Activated naive CD4-positive, alpha-beta T cell treated with Interleukin-2 at 50 U/mL for 16 hours (primary cell): Measurements from ENCODE around the gene DHRS3.
"Not testable (repeated sequence)": the region's sequence is repeated elsewhere in the genome, so short reads cannot be mapped to it uniquely, and the experiment has no call there.

Source experiments
- DNase-seq: peaks from one replicate; pipeline ENCODE4 v3.0.0-alpha.2; 2020

DHRS3 gene, protein sequence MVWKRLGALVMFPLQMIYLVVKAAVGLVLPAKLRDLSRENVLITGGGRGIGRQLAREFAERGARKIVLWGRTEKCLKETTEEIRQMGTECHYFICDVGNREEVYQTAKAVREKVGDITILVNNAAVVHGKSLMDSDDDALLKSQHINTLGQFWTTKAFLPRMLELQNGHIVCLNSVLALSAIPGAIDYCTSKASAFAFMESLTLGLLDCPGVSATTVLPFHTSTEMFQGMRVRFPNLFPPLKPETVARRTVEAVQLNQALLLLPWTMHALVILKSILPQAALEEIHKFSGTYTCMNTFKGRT

DNA sequence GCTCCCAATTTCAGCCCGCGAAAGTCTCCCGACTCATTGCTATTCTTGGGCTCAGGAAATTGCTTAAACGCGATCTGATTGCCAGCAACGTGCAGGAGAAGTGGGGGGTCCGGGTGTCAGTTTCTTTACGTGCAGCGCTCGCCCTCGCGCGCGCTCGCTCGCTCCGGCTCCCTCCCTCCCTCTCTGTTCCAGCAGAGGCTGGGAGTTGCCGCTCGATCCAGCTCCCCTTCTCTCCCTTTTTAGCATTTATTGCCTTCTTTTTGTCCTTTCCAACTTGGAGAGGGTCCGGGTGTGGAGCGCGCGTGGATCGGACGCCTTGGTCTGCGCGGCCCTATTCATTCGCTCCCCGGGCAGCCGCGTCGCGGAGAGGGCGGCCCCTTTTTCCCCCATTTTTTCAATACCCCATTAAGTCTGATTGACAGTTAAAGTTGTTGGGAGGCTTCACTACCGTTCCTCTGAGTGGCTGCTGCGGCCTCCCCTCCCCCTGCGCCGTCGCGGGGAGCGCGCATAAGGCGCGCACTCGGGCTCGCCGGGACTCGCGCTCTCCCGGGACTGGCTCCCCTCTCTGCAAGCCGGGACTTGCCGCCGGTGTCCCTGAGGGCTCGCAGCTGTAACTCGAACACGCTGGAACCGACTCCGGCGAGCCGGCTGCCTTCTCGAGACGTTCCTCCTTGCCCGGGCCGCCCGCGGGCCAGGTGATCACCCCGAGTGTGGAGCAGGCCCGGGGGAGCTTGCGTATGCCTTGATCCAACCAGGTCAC is at the start of gene DHRS3:
TSS of gene DHRS3 (minus strand) at position 310 of the 760 bp plus-strand sequence. CDS start 862 bp downstream, outside the sequence.
- peak; percentile 63 for DNase-seq

DNA sequence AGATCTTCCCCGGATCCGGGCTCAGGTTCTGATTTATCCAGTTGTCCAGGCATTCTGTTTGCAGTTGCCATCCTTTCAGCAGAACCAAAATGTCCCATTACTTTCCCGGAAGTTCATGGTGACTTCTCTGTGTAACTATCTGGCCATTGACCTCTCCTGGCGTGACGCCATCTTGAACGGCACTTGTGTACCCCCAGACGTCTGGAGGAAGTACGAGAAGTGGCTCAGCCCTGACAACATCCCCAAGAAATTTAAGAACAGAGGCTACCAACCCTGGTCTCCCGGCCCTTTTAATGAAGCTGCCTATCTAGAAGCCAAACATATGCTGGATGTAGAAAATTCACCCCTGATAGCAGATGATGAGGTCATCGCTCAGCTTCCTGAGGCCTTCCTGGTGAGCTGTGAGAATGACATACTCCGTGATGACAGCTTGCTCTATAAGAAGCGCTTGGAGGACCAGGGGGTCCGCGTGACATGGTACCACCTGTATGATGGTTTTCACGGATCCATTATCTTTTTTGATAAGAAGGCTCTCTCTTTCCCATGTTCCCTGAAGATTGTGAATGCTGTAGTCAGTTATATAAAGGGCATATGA is 48.2 kb upstream of the DHRS3 start:
- no peak for DNase-seq

DNA sequence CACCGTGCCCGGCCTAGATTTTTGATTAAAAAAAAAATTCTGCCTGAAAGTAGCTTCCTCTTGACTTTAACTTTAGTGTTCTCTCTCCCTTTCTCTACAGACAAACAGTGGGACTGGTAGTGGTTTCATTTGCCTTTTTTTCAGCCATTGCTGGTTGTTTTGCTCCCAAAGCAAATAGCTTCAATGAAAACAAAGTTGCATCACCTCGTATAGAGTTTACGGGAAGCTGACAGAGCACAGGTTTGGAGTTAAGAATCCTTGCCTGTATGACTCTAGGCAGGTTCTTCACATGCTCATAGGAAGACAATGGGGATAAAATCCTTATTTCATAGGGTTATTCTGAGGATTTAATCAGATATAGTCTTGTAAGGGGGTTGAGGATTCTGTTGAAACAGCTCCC is 47.5 kb upstream of the DHRS3 start:
- no peak for DNase-seq

DNA sequence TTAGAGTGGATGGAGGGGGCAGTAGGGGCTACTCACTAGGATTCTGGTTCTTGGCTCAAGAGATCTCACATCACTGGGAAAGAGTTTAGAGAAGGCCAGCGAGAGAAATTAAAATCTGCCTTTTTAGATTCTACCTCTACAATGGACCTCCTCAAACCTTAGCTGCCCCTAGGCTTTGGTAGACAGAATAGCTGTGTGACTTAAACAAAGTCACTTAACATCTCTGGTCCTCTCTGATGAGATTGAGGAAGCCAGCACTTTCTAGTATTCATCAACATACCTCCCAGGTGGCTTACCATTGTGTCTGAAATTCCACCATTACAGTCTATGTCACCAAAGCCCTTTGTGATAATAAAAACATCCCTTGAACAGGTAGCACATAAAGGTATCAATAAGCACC is 44.5 kb upstream of the DHRS3 start:
- DNase-seq = no peak

DNA sequence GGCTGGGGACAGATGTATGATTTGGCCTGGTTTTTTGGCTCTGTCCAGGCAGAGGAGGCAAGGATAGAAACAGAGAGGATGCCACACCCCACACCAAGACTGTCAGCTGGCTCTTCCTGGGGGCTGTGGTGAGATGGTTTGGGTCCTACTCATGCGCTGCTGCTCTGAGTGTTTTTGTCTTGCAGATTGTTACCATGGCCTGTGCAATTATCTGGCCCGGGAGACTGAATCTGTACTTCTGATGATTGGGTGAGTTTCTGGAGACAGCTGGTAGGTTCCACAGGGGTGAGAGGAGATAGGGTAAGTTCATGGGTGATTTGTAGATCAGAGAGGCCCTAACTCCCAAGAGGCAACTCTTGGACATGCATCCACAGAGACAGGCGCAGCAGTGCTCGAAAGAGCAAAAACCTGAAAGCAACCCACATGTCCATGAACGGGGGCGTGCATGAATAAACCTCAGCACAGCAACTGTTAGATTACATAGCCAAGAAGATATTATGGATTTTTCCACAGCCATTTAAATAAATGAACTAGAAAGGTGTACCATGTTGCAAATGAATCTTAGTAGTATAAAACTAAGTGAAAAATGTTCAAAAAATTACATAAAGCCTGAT is 43.7 kb upstream of the DHRS3 start:
- no peak for DNase-seq

DNA sequence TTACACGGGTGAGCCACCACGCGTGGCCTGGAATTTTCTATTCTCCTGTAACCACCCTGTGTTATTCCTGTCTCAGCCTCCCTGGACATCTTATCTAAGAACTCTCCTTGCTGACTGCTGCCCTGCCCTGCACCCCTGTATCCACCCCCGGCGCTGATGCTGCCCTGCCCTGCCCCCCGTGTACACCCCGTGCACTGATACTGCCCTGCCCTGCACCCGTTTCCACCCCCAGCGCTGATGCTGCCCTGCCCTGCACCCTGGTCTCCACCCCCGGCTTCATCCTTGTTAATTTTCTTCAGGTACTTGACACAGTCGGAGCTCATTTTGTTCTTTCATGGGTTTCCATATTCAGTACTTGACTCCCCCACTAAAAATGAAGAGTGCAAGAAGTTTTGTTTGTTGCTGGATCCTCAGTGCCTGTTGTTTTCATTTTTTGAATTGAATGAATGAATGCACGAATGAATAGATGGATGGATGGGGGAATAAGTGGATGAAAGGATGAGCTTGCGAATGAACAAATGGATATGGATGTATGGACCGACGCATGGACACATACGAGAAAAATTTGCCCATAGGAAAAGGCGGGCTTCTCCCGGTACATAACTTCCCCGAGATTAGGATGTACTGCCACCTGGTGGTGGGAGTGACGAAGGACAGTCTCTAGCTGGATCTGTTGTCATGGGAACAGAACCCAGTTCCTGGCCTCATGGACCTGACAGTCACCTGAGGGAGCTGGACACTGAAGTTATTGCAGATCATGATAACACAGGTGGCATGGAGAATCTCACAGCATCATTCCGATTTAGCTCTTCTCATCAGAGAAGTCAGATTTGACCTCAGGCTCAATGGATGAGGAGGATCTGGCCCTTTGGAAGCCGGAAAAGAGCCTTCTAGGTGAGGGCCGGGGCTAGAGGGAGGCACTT is 40.8 kb upstream of the DHRS3 start:
- DNase-seq = peak; percentile 70

DNA sequence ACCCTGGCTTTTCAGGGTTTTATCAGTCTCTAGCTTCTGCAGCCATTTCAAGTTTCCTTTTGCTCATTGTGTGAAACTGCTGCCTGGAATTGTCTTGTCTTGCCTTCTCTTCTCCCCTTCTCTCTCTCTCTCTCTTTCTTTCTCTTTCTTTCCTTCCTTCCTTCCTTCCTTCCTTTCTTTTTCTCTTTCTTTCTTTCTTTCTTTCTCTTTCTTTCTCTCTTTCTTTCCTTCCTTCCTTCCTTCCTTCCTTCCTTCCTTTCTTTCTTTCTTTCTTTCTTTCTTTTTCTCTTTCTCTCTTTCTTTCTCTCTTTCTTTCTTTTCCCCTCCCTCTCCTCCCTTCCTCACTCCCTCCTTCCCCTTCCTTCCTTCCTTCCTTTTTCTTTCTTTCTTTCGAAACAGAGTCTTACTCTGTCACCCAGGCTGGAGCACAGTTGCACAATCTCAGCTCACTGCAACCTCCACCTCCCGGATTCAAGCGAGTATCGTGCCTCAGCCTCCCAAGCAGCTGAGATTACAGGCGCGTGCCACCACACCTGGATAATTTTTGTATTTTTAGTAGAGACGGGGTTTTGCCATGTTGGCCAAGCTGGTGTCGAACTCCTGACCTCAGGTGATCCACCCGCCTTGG is 40.0 kb upstream of the DHRS3 start:
- not testable (repeated sequence) for DNase-seq

DNA sequence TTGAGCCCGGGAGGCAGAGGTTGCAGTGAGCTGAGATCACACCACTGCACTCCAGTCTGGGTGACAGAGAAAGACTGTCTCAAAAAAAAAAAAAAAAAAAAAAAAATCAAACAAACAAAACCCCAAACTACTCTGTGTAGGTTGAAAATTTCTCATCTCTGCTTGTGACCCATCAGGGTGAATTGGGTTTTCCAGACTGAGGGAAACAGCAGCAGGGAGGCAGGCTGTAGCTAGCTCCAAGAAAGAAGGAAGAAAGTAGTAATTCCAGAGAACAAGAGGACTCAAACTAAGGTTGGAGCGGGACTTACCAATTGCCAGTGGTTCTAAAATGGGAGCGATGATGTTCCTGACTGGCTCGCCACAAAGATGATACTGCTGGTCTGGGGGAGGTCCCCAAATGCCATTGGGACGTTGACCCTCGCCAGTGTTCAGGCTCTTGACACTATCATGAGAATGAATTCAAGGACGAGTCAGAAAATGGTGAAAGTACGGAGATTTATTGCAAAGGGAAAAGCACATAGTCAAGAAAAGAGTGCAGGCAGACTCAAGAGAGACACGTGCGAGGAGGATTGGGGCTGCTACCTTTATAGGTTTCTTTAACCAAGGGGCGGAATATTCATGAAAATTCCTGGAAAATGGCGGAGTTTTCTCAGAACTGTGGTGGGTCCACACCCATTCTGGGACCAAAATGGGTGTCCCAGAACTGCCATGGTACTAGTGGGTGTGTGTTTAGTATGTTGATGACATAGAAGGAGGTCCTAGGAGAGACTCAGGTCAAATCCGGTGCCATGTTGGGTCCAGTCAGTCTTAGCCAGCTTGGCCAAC is 39.3 kb upstream of the DHRS3 start:
- DNase-seq = no peak

DNA sequence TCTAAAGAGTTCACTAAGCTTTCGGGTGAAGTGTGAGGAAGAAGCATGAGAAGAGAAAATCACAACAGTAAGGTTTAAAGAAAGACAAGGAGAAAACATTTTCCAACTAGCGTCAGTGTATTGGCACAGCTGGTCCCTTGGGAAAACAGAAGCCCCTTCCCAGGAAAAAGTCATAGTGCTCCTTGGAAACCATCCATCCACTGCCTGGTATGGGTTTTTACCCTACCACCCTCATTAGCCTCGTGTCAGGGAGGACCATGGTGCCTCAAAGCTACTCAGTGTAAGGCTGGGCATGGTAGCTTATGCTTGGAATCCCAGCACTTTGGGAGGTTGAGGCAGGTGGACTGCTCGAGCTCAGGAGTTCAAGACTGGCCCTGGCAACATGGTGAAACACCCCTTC is 38.6 kb upstream of the DHRS3 start:
- DNase-seq = no peak

DNA sequence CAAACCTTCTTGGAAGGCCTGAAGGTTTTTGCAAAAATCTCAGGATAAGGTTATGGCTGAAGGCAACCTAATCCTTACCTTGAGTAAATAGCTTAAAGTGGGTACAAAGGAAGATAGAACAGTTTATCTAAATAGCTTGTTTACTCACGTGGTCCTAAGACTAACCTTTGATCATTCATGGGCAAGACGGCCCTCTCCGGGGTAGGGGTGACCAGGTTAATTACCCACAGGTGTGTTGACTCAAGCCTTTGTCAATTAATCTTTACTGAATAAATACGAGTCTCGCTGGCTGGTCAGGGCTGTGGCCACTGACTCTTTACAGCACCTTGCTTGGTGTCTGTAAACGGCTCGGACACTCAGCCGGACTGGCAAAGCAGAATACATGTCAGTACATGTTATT is 36.6 kb upstream of the DHRS3 start:
- DNase-seq = no peak

DNA sequence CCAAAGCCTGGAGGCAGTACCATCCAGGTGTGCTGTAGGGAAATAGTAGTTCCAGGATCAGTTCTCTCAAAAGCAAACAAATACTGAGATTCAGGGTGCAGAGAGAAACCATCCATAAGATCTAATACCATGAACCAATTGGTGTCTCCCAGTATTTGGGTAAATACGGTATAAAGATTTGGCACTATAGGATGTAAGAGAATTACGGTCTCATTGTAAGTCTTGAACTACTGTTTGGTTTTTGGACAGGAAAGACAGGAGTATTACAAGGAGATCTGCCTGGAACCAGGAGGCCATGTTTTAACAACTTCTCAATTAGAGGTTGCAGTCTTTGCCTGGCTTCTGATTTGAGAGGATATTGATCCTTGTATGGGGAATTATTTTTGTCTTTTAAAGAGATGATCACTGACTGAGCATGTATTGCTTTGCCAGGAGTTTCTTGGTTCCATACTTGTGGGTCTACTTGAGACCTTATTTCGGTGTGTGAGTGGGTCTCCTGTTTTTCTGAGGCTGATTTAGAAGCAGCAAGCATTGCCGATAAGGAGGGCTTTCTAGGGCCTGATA is 36.1 kb upstream of the DHRS3 start:
- no peak for DNase-seq

DNA sequence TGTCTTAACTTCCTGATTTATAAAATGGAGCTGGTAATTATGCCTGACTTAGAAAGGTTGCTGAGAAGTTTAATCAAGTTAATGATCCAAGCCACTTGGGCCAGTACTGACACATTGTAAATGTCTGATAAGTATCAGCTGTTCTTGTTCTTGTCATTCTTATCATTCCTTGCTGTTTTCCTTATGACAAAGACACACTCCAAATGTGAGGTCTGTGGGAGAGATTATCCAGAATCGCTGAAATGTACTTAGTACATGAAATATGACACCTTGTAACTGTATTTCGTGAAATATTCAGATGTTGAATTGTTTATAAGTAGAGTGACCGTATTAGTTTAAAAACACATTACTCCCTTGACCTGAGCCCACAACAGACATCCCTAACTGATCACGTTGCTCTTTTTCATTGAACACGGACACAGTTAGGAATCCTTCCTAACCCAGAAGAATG is 32.0 kb upstream of the DHRS3 start:
- DNase-seq = no peak

DNA sequence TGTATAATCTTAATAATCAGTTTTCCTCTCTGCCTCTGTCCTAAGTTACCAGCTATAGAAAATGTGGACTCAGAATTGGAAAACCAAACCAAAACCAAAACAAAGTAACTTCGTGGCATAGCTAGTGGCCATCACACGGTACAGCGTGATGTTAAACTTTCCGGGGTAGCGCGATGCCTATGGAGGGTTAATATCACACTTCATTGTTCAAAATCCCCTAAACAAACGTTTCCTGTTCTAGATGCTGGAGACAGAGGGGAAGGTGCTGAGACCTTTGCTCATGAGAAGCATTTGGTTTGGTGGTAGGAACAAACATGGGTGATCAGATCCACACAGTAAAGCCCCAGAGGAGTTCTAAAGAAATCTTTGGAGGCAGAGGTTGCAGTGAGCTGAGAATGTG is 30.7 kb upstream of the DHRS3 start:
- no peak for DNase-seq

DNA sequence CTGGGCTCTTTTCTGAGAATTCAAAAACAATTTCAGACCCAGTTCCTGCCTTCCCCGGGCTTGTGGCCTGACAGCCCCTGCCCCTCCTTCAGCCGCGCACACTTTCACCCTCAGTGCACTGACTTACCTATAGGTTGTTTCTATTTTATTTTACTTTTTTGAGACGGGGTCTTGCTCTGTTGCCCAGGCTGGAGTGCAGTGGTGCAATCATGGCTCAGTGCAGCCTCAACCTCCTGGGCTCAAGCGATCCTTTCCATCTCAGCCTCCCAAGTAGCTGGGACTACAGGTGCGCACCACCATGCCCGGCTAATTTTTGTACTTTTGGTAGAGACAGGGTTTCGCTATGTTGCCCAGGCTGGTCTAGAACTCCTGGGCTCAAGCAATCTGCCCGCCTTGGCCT is 27.4 kb upstream of the DHRS3 start:
- DNase-seq = not testable (repeated sequence)

DNA sequence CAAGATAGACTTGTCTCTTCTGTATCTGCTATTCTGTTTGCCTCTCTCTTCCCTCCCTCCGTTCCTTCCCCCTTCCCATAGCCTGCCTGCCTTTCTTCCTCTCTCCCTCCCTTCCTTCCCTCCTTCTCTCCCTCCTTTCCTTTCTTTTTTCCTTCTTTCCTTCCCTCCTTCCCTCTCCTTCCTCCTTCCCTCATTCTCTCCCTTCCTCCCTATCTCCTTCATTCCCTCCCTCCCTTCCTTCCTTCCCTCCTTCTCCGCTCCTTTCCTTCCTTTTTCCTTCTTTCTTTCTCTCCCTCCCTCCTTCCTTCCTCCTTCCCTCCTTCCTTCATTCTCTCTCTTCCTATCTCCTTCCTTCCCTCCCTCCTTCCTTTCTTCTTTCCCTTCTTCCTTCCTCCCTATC is 26.8 kb upstream of the DHRS3 start:
- no peak for DNase-seq

DNA sequence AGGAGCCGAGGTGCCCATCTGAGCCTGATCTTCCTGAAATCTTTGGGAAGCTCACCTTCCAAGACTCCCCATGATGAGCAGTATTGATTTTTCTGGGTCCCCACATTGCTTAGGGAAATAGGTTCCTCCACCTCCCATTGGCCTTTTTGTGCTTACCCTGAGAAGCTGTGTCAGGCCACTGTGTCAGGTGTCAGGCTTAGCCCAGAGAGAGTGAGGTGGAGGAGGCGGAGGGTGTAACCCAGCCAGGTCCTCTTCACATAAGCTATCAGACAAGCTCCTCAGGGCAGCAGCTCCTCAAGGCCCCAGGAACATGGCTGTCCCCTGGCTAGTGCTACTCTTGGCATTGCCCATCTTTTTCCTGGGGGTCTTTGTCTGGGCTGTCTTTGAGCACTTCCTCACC is 26.2 kb upstream of the DHRS3 start:
- no peak for DNase-seq

DNA sequence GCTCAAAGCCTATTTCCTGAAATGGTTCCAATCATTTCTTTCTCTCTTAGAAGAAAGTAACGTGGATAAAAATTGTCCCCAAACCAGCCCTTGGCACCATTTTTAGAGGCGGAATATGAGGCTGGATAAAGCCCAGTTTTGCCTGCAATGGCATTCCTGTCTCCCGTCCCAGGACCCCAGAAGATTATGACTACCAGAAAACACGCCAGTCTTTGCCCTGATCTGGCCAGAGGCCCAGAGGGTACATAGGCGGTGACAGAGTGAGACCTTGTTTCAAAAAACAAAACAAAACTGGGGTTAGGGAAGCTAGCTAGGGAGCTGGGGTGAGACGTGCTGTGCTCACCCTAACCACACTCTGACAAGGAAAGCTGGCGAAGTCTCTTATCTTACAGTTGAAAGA is 25.8 kb upstream of the DHRS3 start, which contains the start of gene AADACL4:
TSS of gene AADACL4 (plus strand) at position 301 of the 400 bp plus-strand sequence. CDS start 462 bp downstream, outside the sequence.
- DNase-seq = no peak

DNA sequence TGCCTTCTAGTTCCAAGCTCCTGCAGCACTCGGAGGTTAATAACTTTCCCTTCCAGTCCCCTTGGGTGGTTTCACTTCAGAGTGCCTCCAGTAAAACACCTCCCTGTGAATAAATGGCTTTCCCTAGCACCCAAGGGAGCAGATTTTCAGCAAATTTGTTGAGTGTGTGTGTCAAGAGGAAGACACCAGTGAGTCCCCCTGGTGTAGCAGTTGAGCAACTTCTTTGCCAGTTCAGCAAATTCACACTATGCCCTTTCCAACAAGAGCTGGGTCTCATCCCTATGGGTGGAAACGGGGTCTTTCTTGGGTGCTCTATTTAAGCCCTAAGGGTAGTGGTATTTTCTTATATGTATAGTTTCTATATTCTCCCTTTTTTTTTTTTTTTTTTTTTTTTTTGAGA is 25.1 kb upstream of the DHRS3 start:
- no peak for DNase-seq

DNA sequence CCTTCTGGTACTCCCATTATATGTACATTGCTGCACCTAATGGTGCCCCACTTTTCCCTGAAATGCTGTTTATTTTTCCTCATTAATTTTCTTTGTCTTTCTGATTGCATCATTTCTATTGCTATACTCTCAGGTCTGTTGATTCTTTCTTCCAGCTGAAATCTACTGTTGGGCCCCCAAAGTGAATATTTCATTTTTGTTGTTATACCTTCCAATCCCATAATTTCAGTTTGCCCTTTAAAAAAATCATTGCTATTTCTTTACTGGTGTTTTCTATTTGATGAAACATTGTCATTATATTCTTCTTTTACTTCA is 22.9 kb upstream of the DHRS3 start:
- no peak for DNase-seq

DNA sequence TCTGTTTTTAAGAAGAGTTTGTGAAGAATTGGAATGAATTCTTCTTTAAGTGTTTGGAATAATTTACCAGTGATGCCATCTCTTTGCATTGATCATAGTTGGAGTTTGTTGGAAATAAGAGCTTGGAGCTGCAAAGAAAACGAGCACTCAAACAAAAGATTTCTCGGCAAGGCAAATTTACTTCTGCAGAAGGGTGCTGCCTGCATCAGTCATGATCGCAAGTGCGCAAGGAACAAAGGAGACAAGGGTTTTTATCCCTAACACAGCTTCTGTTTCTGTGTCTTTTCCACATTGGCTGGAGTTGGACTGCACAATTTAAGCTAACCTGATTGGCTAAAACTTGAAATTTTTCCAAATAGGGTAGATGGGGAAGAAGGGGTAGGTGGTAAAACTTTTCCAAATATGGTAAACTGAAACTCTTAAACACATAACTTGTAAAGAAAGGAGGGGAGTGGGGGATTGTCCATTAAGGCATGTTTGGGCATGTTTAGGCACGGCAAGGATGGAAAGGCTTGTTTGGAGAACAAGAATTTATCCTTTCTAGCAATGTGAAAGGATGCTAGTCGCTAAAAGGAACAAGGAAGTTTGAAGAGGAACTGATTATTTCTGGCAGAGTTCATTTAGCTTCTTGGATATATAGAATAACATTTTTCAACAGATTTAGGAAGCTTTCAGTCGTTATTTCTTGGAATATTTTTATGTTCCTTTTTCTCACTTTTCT is 22.4 kb upstream of the DHRS3 start:
- no peak for DNase-seq
